GM12878 (cell line): ENCODE measurements around the gene CIB2. TPM values are rescaled to one million over a fixed set of nuclear protein-coding genes. Genes with fewer than 3 reads are reported as not detected.

Experiments
- ATAC-seq: fragments of 200-7000 bp; cut with Tn5 transposase; 3 replicates; pipeline ENCODE4 v1.9.1; 2020; ENCODE audit warnings: mild to moderate bottlenecking, moderate library complexity
- BruUV-seq: library from RNA; stranded (reverse); fragments of 400-500 nt; replicated peaks from 2 replicates; lab custom pipeline; 2021; lab: Mats Ljungman, UMichigan
- CTCF ChIA-PET: fragments of 300-600 bp; sonication (Branson Sonifier 250); formaldehyde crosslinking; extraction: SDS; loops from one replicate; lab custom pipeline; 2021; ENCODE audit warnings: inconsistent platforms; lab: Yijun Ruan, JAX
- POLR2A ChIA-PET: fragments of 350-600 bp; formaldehyde crosslinking; extraction: SDS; loops from one replicate; lab custom pipeline; 2021; ENCODE audit warnings: inconsistent platforms; lab: Charles Lee
- RAD21 ChIA-PET: fragments of 300-600 bp; sonication (Branson Sonifier 250); formaldehyde crosslinking; loops from one replicate; lab custom pipeline; 2023; ENCODE audit warnings: antibody characterized with exemption; ENCODE audit not compliant: unreplicated experiment; lab: Charles Lee
- SMC1A ChIA-PET: fragments of 300-600 bp; sonication (Branson Sonifier 250); formaldehyde crosslinking; loops from one replicate; lab custom pipeline; 2023; ENCODE audit not compliant: unreplicated experiment, uncharacterized antibody; lab: Charles Lee
- DNase-seq: peaks from one replicate; pipeline ENCODE4 v3.0.0-alpha.2; 2011; ENCODE audit warnings: low read depth, low spot score
- FAIRE-seq: peaks from 3 replicates; lab custom pipeline; 2011; peaks lifted over from hg19 to GRCh38; lab: Jason Lieb, UNC
- H2AFZ ChIP-seq: 2 replicates; pipeline ENCODE4 v1.6.0; 2011; ENCODE audit warnings: low read depth, low read length, control low read depth; ENCODE audit not compliant: control insufficient read depth
- H3K27ac ChIP-seq: 2 replicates; pipeline ENCODE4 v1.5.1; 2011; ENCODE audit warnings: control low read depth; ENCODE audit not compliant: control insufficient read depth, insufficient read depth
- H3K27me3 ChIP-seq, 2 experiments: replicated peaks in 1 of 2; 2 replicates each; pipeline versions ENCODE4 v1.6.0 to v1.6.1; 2011; ENCODE audit warnings: low read length in 1 of 2; ENCODE audit not compliant: control insufficient read depth in 2 of 2, insufficient read depth in 2 of 2
- H3K36me3 ChIP-seq, 2 experiments: 2 replicates each; pipeline ENCODE4 v1.5.1; 2011; ENCODE audit warnings: low read length in 1 of 2; ENCODE audit not compliant: control insufficient read depth in 2 of 2, insufficient read depth in 2 of 2
- H3K4me1 ChIP-seq: 2 replicates; pipeline ENCODE4 v1.6.1; 2011; ENCODE audit warnings: mild to moderate bottlenecking, low read length, moderate library complexity, mixed read lengths; ENCODE audit not compliant: control insufficient read depth, insufficient read depth
- H3K4me2 ChIP-seq: 2 replicates; pipeline ENCODE4 v1.6.0; 2011; ENCODE audit warnings: control low read depth; ENCODE audit not compliant: control insufficient read depth, insufficient read depth
- H3K4me3 ChIP-seq: fragments of 200-600 bp; sonication (generic); 2 replicates; pipeline ENCODE4 v1.5.1; 2016
- H3K79me2 ChIP-seq: 2 replicates; pipeline ENCODE4 v1.6.0; 2011; ENCODE audit warnings: low read length; ENCODE audit not compliant: control insufficient read depth, insufficient read depth
- H3K9ac ChIP-seq: 2 replicates; pipeline ENCODE4 v1.8.0; 2011; ENCODE audit warnings: low read length, control low read depth, mixed read lengths; ENCODE audit not compliant: control insufficient read depth, insufficient read depth
- H3K9me3 ChIP-seq: replicated peaks from 3 replicates; pipeline ENCODE4 v1.5.1; 2011; ENCODE audit warnings: mild to moderate bottlenecking, low read length; ENCODE audit not compliant: control insufficient read depth, insufficient read depth
- H4K20me1 ChIP-seq: 2 replicates; pipeline ENCODE4 v1.6.0; 2011; ENCODE audit not compliant: control insufficient read depth, insufficient read depth
- BCL11A ChIP-seq: IDR thresholded peaks from 2 replicates; pipeline ENCODE4 v1.6.1; 2011; ENCODE audit warnings: low read depth, low read length
- EGR1 ChIP-seq, 2 experiments: IDR thresholded peaks; 1 replicate in 1 of 2; 2 replicates in 1 of 2; pipeline ENCODE4 v1.6.1; 2011 to 2012; ENCODE audit warnings: low read depth in 2 of 2, low read length in 2 of 2, borderline replicate concordance in 1 of 2, mild to moderate bottlenecking in 1 of 2, moderate library complexity in 1 of 2
- EP300 ChIP-seq, 2 experiments: fragments of 150-350 bp in 1 of 2; IDR thresholded peaks; 2 replicates each; pipeline ENCODE4 v1.6.1; 2011 to 2012; ENCODE audit warnings: low read depth in 2 of 2, low read length in 2 of 2, borderline replicate concordance in 1 of 2, improper control_type of control experiment in 1 of 2, inconsistent platforms in 1 of 2; ENCODE audit not compliant: control insufficient read depth in 1 of 2
- IKZF2 ChIP-seq, 2 experiments: fragments of 450-650 bp; IDR thresholded peaks; 2 replicates each; pipeline ENCODE4 v1.6.1; 2017; ENCODE audit warnings: mild to moderate bottlenecking in 2 of 2, moderate library complexity in 2 of 2
- JUND ChIP-seq: IDR thresholded peaks from 2 replicates; pipeline ENCODE4 v1.6.1; 2012; ENCODE audit warnings: low read depth, mild to moderate bottlenecking, low read length, improper control_type of control experiment, moderate library complexity
- RBBP5 ChIP-seq: fragments of 200-600 bp; sonication (generic); conservative IDR thresholded peaks from 2 replicates; pipeline ENCODE4 v1.6.1; 2016
- RELA ChIP-seq: fragments of 450-650 bp; IDR thresholded peaks from 2 replicates; pipeline ENCODE4 v1.8.0; 2014; ENCODE audit warnings: borderline replicate concordance; ENCODE audit not compliant: partially characterized antibody
- SMAD1 ChIP-seq: fragments of 450-650 bp; IDR thresholded peaks from 2 replicates; pipeline ENCODE4 v1.6.1; 2018; ENCODE audit warnings: mild to moderate bottlenecking, low read depth; ENCODE audit not compliant: partially characterized antibody
- YBX1 ChIP-seq: fragments of 450-650 bp; IDR thresholded peaks from 2 replicates; pipeline ENCODE4 v1.6.1; 2016; ENCODE audit warnings: antibody characterized with exemption
- YY1 ChIP-seq: IDR thresholded peaks from 2 replicates; pipeline ENCODE4 v1.6.1; 2011; ENCODE audit warnings: low read depth, mild to moderate bottlenecking, low read length
- WGBS: methylation state at CpG from one replicate; pipeline ENCODE4 v1.1.6; 2016; ENCODE audit warnings: low lambda C conversion rate; ENCODE audit not compliant: insufficient replicate concordance, insufficient coverage; ENCODE audit errors: missing lambda C conversion rate; 5-methylcytosine and 5-hydroxymethylcytosine counted together
- in situ Hi-C: fragments of 300-500 bp; cut with MboI; formaldehyde crosslinking; loops from 9 replicates; pipeline ENCODE4 v1.14.3; 2018; ENCODE audit warnings: mixed read lengths
- intact Hi-C: fragments of 100-400 bp; cut with micrococcal nuclease; formaldehyde crosslinking; loops from one replicate; pipeline ENCODE4 v1.14.2; 2022; ENCODE audit not compliant: unreplicated experiment
- polyA plus RNA-seq, 11 experiments: library from polyadenylated mRNA; depleted of rRNA in 4 of 11; unstranded in 6 of 11; stranded (reverse) in 5 of 11; fragments of >200 nt; fragmentation: Nextera tagmentation in 4 of 11; fragmentation: Illumina TruSeq in 1 of 11; extraction: Ambion mirVana in 4 of 11; extraction: Trizol in 1 of 11; gene quantifications; 1 replicate in 1 of 11; 2 replicates in 10 of 11; pipeline versions ENCODE4 v1.2.1 to v1.2.3, GENCODE V29; 2011 to 2016; ENCODE audit warnings: inconsistent platforms in 2 of 11, missing spikeins in 2 of 11, low read depth in 1 of 11
- total RNA-seq, 4 experiments: library from RNA; depleted of rRNA in 3 of 4; stranded (reverse); fragments of >200 nt in 3 of 4; fragmentation: Illumina TruSeq in 1 of 4; extraction: Trizol in 1 of 4; gene quantifications; 2 replicates each; pipeline versions ENCODE4 v1.2.1 to v1.2.3, GENCODE V29; 2013 to 2021
- TF ChIP-seq, protein P1 (sequence below): fragments of 450-650 bp; IDR thresholded peaks from 2 replicates; pipeline ENCODE4 v1.6.1; 2016; ENCODE audit warnings: mild to moderate bottlenecking
- TF ChIP-seq, protein P2 (sequence below): IDR thresholded peaks from 2 replicates; pipeline ENCODE4 v1.6.1; 2011; ENCODE audit warnings: mild to moderate bottlenecking, low read depth, low read length, moderate library complexity; ENCODE audit not compliant: insufficient replicate concordance
- TF ChIP-seq, protein P3 (sequence below): fragments of 450-650 bp; IDR thresholded peaks from 2 replicates; pipeline ENCODE4 v1.6.1; 2017; ENCODE audit warnings: mild to moderate bottlenecking

CIB2 gene
- total and polyA plus RNA-seq, 10 of the 15 experiments (the other 5 are each of a cell fraction or from before 2014, with no cell fraction given) = 0.56 to 12.1 (median 7.1) TPM

DNA sequence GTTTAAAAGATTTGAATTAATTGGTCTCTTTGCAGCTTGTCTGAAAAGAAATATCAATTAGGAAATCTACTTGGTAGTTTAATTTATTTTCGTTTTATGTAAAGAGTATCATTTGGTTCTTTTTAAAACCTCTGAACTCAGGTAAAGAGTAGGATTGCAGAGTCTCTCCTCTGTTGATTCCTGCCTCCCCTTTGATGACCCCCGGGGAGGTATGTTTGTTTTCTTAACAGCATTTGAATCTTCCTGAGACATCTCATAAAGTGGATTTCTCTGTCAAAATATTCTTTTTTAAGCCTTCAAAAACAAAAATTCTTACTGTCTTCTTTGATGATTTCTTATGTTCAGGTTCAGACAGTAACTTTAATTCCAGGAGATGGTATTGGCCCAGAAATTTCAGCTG is 26.0 kb upstream of the CIB2 start (continued):
- no peak for TF ChIP-seq YBX1

DNA sequence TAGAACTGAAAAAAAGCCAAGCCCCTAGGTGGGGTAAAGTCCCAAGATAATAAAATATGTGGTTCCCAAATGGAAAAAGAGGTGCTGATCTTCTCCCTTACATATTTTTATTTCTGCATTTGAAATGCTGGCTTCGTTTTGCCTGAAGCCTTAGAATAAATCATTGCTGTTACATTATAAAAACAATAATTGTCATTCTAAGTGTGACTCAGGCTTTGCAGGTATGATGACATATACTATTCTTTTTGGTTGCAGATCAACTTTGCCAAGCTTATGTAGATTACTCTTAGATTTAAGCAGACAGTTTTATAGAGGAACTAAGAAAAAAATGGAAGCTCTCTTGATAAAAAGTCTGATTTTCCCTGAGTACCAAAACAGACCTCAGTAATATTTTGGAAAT is 25.4 kb upstream of the CIB2 start:
- POLR2A ChIA-PET = interaction anchor here (1.2 to 3.1 kb wide), 5 partner anchors 9 to 17 kb away, joined by 3 to 19 read pairs (median 7); no protein-coding TSS in a partner anchor
- H3K27me3 ChIP-seq = no peaks in the 10 kb centered on the region
- FAIRE-seq = no peak
- H3K9me3 ChIP-seq = no peaks in the 10 kb centered on the region
- intact Hi-C loops = no loop called here
- no peaks in the 10 kb centered on the region for H4K20me1 ChIP-seq
- H3K27ac ChIP-seq = no peak overlapping the region
- H3K79me2 ChIP-seq = peaks cover 37% of the 10 kb centered on the region
- CTCF ChIA-PET = interaction anchor here (0.8 to 3.1 kb wide), 9 partner anchors 9 to 48 kb away, joined by 3 to 14 read pairs (median 4); partner anchors contain the start of gene CIB2
- RAD21 ChIA-PET = interaction anchor here (0.9 to 3.1 kb wide), 5 partner anchors 10 to 39 kb away, joined by 3 to 18 read pairs (median 6); no protein-coding TSS in a partner anchor
- SMC1A ChIA-PET = interaction anchor here (0.8 to 7.0 kb wide), 6 partner anchors 9 to 39 kb away, joined by 3 to 59 read pairs (median 13); no protein-coding TSS in a partner anchor
- no peak overlapping the region for H3K4me2 ChIP-seq
- H3K36me3 ChIP-seq = peaks cover 5 to 31% of the 10 kb centered on the region in 2 experiments
- in situ Hi-C loops = loop anchor here (25.0 kb wide), 1 partner anchor 831 kb away; no protein-coding TSS in a partner anchor
- no peak for DNase-seq
- H3K9ac ChIP-seq = no peak overlapping the region
- no peak overlapping the region for H3K4me3 ChIP-seq
- TF ChIP-seq, protein P1, sequence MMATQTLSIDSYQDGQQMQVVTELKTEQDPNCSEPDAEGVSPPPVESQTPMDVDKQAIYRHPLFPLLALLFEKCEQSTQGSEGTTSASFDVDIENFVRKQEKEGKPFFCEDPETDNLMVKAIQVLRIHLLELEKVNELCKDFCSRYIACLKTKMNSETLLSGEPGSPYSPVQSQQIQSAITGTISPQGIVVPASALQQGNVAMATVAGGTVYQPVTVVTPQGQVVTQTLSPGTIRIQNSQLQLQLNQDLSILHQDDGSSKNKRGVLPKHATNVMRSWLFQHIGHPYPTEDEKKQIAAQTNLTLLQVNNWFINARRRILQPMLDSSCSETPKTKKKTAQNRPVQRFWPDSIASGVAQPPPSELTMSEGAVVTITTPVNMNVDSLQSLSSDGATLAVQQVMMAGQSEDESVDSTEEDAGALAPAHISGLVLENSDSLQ = no peak
- no peak for TF ChIP-seq RBBP5
- no peak for TF ChIP-seq IKZF2 (IDR thresholded peaks at IDR 0.05)
- no peak for TF ChIP-seq BCL11A
- no peak for TF ChIP-seq SMAD1
- no peak for TF ChIP-seq RELA
- TF ChIP-seq, protein P2, sequence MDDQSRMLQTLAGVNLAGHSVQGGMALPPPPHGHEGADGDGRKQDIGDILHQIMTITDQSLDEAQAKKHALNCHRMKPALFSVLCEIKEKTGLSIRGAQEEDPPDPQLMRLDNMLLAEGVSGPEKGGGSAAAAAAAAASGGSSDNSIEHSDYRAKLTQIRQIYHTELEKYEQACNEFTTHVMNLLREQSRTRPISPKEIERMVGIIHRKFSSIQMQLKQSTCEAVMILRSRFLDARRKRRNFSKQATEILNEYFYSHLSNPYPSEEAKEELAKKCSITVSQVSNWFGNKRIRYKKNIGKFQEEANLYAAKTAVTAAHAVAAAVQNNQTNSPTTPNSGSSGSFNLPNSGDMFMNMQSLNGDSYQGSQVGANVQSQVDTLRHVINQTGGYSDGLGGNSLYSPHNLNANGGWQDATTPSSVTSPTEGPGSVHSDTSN = no peak
- no peak for TF ChIP-seq JUND
- TF ChIP-seq, protein P3, sequence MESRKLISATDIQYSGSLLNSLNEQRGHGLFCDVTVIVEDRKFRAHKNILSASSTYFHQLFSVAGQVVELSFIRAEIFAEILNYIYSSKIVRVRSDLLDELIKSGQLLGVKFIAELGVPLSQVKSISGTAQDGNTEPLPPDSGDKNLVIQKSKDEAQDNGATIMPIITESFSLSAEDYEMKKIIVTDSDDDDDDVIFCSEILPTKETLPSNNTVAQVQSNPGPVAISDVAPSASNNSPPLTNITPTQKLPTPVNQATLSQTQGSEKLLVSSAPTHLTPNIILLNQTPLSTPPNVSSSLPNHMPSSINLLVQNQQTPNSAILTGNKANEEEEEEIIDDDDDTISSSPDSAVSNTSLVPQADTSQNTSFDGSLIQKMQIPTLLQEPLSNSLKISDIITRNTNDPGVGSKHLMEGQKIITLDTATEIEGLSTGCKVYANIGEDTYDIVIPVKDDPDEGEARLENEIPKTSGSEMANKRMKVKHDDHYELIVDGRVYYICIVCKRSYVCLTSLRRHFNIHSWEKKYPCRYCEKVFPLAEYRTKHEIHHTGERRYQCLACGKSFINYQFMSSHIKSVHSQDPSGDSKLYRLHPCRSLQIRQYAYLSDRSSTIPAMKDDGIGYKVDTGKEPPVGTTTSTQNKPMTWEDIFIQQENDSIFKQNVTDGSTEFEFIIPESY = no peak
- no peak for TF ChIP-seq EP300 (IDR thresholded peaks at IDR 0.05; ENCODE audit: borderline replicate concordance in 1 of 2, control insufficient read depth in 1 of 2, low read depth in 2 of 2, low read length in 2 of 2)
- no peak for TF ChIP-seq EGR1 (IDR thresholded peaks at IDR 0.05; ENCODE audit: borderline replicate concordance in 1 of 2, low read depth in 2 of 2, low read length in 2 of 2)
- no peak for TF ChIP-seq YY1
- 96% methylated on average over 1 of the region's 1 CpG for WGBS
- no peak overlapping the region for H2AFZ ChIP-seq
- no peaks in the 10 kb centered on the region for H3K4me1 ChIP-seq
- BruUV-seq = no TSS peak
- ATAC-seq = no peak
